WTC11 (cell line): ENCODE results near the gene KIAA0232. TPM values are rescaled to one million over a fixed set of nuclear protein-coding genes. Genes with fewer than 3 reads are reported as not detected.

ENCODE experiments used
- ATAC-seq: fragments of 200-7000 bp; cut with Tn5 transposase; 2 replicates; pipeline ENCODE4 v1.10.0; 2021; ENCODE audit warnings: mild to moderate bottlenecking, moderate library complexity
- CTCF ChIA-PET: fragments of 300-600 bp; sonication (Branson Sonifier 250); formaldehyde crosslinking; loops from one replicate; lab custom pipeline; 2021; ENCODE audit warnings: antibody characterized with exemption; lab: Charles Lee
- POLR2A ChIA-PET: fragments of 350-600 bp; sonication (Branson Sonifier 250); formaldehyde crosslinking; loops from one replicate; lab custom pipeline; 2021; ENCODE audit warnings: antibody characterized with exemption; lab: Charles Lee
- DNase-seq: peaks from one replicate; pipeline ENCODE4 v3.0.0; 2021; ENCODE audit warnings: low spot score
- H3K27ac Mint-ChIP-seq: 2 replicates; pipeline ENCODE4 v1.8.0; 2021; ENCODE audit warnings: mixed read lengths
- H3K27me3 Mint-ChIP-seq: 2 replicates; pipeline ENCODE4 v1.8.0; 2021; ENCODE audit warnings: low read depth, mild to moderate bottlenecking, moderate library complexity, mixed read lengths
- H3K36me3 Mint-ChIP-seq: 2 replicates; pipeline ENCODE4 v1.8.0; 2021; ENCODE audit warnings: mixed read lengths
- H3K4me1 Mint-ChIP-seq: 2 replicates; pipeline ENCODE4 v1.8.0; 2022; ENCODE audit warnings: mixed read lengths
- H3K4me3 Mint-ChIP-seq: 2 replicates; pipeline ENCODE4 v1.8.0; 2021; ENCODE audit warnings: mild to moderate bottlenecking, moderate library complexity, mixed read lengths
- H3K9me3 Mint-ChIP-seq: 2 replicates; pipeline ENCODE4 v1.8.0; 2021; ENCODE audit warnings: mixed read lengths
- ATF3 ChIP-seq: sonication (generic); formaldehyde crosslinking; conservative IDR thresholded peaks from 2 replicates; pipeline ENCODE4 v1.8.1; 2022; ENCODE audit warnings: mild to moderate bottlenecking, missing genetic modification reagents
- CDX4 ChIP-seq: fragments of 250-450 bp; sonication (Bioruptor Pico); IDR thresholded peaks from 2 replicates; pipeline ENCODE4 v1.9.0; 2021; ENCODE audit warnings: moderate library complexity, mild to moderate bottlenecking, inconsistent platforms, borderline replicate concordance
- CREM ChIP-seq: sonication (generic); formaldehyde crosslinking; IDR thresholded peaks from 2 replicates; pipeline ENCODE4 v1.8.1; 2022; ENCODE audit warnings: mild to moderate bottlenecking, missing genetic modification reagents, moderate library complexity
- FOXP1 ChIP-seq: sonication (generic); formaldehyde crosslinking; IDR thresholded peaks from 2 replicates; pipeline ENCODE4 v1.8.0; 2022; ENCODE audit warnings: missing genetic modification reagents, mild to moderate bottlenecking, moderate library complexity, borderline replicate concordance
- GABPB1 ChIP-seq: sonication (generic); formaldehyde crosslinking; IDR thresholded peaks from 2 replicates; pipeline ENCODE4 v1.8.1; 2023; ENCODE audit warnings: mild to moderate bottlenecking, missing genetic modification reagents
- HMGXB4 ChIP-seq: sonication (generic); formaldehyde crosslinking; IDR thresholded peaks from 2 replicates; pipeline ENCODE4 v1.8.1; 2023; ENCODE audit warnings: mild to moderate bottlenecking, moderate library complexity, missing genetic modification reagents
- IRF1 ChIP-seq: sonication (generic); formaldehyde crosslinking; IDR thresholded peaks from 2 replicates; pipeline ENCODE4 v1.8.0; 2023; ENCODE audit warnings: missing genetic modification reagents
- IRF2 ChIP-seq: sonication (generic); formaldehyde crosslinking; IDR thresholded peaks from 2 replicates; pipeline ENCODE4 v1.8.0; 2022; ENCODE audit warnings: low read depth, missing genetic modification reagents, borderline replicate concordance
- JAZF1 ChIP-seq: fragments of 250-450 bp; sonication (Bioruptor Pico); IDR thresholded peaks from 2 replicates; pipeline ENCODE4 v1.9.0; 2021; ENCODE audit warnings: moderate library complexity, mild to moderate bottlenecking, inconsistent platforms
- NR2C2 ChIP-seq: sonication (generic); formaldehyde crosslinking; IDR thresholded peaks from 2 replicates; pipeline ENCODE4 v1.8.0; 2022; ENCODE audit warnings: mild to moderate bottlenecking, missing genetic modification reagents
- NR3C1 ChIP-seq: sonication (generic); formaldehyde crosslinking; conservative IDR thresholded peaks from 2 replicates; pipeline ENCODE4 v1.8.1; 2023; ENCODE audit warnings: low read depth, mild to moderate bottlenecking, missing genetic modification reagents
- OVOL2 ChIP-seq: fragments of 250-450 bp; sonication (Bioruptor Pico); IDR thresholded peaks from 2 replicates; pipeline ENCODE4 v1.9.0; 2021; ENCODE audit warnings: mild to moderate bottlenecking, borderline replicate concordance
- PRDM15 ChIP-seq: sonication (generic); formaldehyde crosslinking; IDR thresholded peaks from 2 replicates; pipeline ENCODE4 v1.8.0; 2022; ENCODE audit warnings: missing genetic modification reagents
- SMAD4 ChIP-seq: sonication (generic); formaldehyde crosslinking; IDR thresholded peaks from 2 replicates; pipeline ENCODE4 v1.8.0; 2022; ENCODE audit warnings: mild to moderate bottlenecking, missing genetic modification reagents
- STAT6 ChIP-seq: sonication (generic); formaldehyde crosslinking; conservative IDR thresholded peaks from 2 replicates; pipeline ENCODE4 v1.8.1; 2023; ENCODE audit warnings: mild to moderate bottlenecking, low read depth, missing genetic modification reagents, moderate library complexity
- TCF7 ChIP-seq: sonication (generic); formaldehyde crosslinking; IDR thresholded peaks from 2 replicates; pipeline ENCODE4 v1.8.0; 2022; ENCODE audit warnings: mild to moderate bottlenecking, low read depth, missing genetic modification reagents, moderate library complexity
- TP53 ChIP-seq: sonication (generic); formaldehyde crosslinking; IDR thresholded peaks from 2 replicates; pipeline ENCODE4 v1.8.1; 2023; ENCODE audit warnings: mild to moderate bottlenecking, missing genetic modification reagents
- USF1 ChIP-seq: sonication (generic); formaldehyde crosslinking; IDR thresholded peaks from 2 replicates; pipeline ENCODE4 v1.8.0; 2022; ENCODE audit warnings: mild to moderate bottlenecking, missing genetic modification reagents
- ZNF317 ChIP-seq: sonication (generic); formaldehyde crosslinking; IDR thresholded peaks from 2 replicates; pipeline ENCODE4 v1.8.1; 2023; ENCODE audit warnings: low read depth, mild to moderate bottlenecking, moderate library complexity, missing genetic modification reagents, borderline replicate concordance
- ZNF423 ChIP-seq: fragments of 250-450 bp; sonication (Bioruptor Pico); IDR thresholded peaks from 2 replicates; pipeline ENCODE4 v2.1.2; 2022; ENCODE audit warnings: mild to moderate bottlenecking, moderate library complexity
- ZNF512 ChIP-seq: sonication (generic); formaldehyde crosslinking; IDR thresholded peaks from 2 replicates; pipeline ENCODE4 v1.8.1; 2022; ENCODE audit warnings: missing genetic modification reagents, borderline replicate concordance
- total RNA-seq: library from RNA; stranded (reverse); gene quantifications from 3 replicates; pipeline ENCODE4 v1.2.3, GENCODE V29; 2021

KIAA0232 gene
- total RNA-seq, 1 experiment from 2014 or later, result 23.2 TPM

- TF ChIP-seq HMGXB4, result no peak
- TF ChIP-seq GABPB1 (CRISPR knock-in tag), result no peak
- TF ChIP-seq CDX4 (CRISPR knock-in tag), result no peak
- no peak for TF ChIP-seq ZNF423 (CRISPR knock-in tag)
- no peak for TF ChIP-seq ATF3
- TF ChIP-seq CREM (CRISPR knock-in tag), result no peak
Observed at GRCh38 chr4:6753891-6754290, 28.6 kb upstream of the KIAA0232 start (continued).

GRCh38 chr4:6754481-6755087 lies 27.9 kb upstream of the KIAA0232 start:
- no peak overlapping the region for H3K4me3 Mint-ChIP-seq
- H3K36me3 Mint-ChIP-seq, result no peaks in the 10 kb centered on the region
- 0 out of 2 replicates have a peak, but pooled peaks cover 4% of the 10 kb centered on the region for H3K4me1 Mint-ChIP-seq
- H3K9me3 Mint-ChIP-seq, result no peaks in the 10 kb centered on the region
- no peaks in the 10 kb centered on the region; the same call in 1 of the 2 replicates for H3K27me3 Mint-ChIP-seq
- ATAC-seq (no peak), DNase-seq (no peak)
- TF ChIP-seq PRDM15 (CRISPR knock-in tag) (no peak), ZNF512 (CRISPR knock-in tag) (no peak), NR3C1 (CRISPR knock-in tag) (no peak), ZNF317 (no peak), STAT6 (CRISPR knock-in tag) (no peak), SMAD4 (CRISPR knock-in tag) (no peak), IRF2 (CRISPR knock-in tag) (no peak), JAZF1 (no peak), IRF1 (CRISPR knock-in tag) (no peak), NR2C2 (no peak), OVOL2 (CRISPR knock-in tag) (no peak), TP53 (no peak), CREM (CRISPR knock-in tag) (no peak), TCF7 (CRISPR knock-in tag) (no peak), USF1 (no peak), FOXP1 (CRISPR knock-in tag) (no peak)
- ChIA-PET POLR2A (no interaction called here), CTCF (interaction anchor here (0.8 kb wide), 1 partner anchor 29 kb away, joined by 3 read pairs; no protein-coding TSS in a partner anchor)
- no peak overlapping the region for H3K27ac Mint-ChIP-seq
